Fibroblast of skin of left quadriceps (primary cell): ENCODE measurements around the gene AJAP1.

ENCODE experiments used
- DNase-seq, 2 experiments: peaks; one replicate each; pipeline ENCODE4 v3.0.0-alpha.2; 2013; ENCODE audit warnings: low read depth in 2 of 2

AJAP1 gene

DNA sequence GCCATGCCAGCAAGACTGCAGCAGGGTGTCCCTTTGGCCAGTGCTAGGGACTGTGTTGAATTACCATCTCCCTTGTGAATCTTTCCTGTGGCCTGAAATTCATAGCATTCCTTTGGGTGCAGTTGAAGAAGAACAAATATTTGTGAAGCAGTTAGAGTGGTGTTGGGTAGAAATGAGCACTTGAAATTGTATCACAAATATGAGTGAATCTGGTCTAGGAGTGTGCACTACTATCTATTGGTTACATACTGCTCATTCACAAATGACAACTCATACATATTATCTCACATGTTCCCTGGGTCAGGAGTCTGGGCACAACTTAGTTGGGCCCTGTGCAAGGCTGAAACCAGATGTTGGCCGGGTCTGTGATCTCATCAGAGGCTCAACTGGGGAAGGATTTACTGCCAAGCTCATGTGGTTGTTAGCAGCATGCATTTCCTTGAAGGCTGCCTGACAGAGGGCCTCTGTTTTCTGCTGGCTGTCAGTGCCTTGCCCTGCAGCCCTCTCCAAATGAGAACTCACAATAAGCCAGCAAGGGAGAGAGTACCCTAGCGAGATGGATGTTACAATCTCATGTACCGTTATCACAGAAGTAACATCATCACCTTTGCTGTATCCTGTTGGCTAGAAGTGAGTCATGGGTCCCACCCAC, 23.8 kb downstream of the AJAP1 start:
- no peak for DNase-seq

DNA sequence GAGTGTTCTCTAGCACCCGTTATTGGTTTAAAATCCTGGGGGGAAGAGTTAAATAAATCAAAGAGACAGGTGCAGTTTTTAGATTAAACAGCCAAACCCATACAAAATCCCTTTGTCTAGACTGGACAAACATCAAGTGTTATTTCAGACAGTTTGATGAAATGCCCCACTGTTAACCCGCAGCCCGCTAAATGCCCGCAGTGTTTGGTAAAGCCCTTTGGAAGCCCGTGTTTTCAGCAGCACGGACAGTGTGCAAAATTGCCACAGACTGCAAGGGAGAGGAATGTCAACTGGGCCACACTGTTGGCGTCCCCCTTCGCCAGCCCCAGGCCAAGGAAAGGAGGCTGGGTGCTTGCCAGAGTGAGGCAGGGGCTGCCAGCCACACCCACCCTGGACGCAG, 26.6 kb downstream of the AJAP1 start:
- no peak for DNase-seq

DNA sequence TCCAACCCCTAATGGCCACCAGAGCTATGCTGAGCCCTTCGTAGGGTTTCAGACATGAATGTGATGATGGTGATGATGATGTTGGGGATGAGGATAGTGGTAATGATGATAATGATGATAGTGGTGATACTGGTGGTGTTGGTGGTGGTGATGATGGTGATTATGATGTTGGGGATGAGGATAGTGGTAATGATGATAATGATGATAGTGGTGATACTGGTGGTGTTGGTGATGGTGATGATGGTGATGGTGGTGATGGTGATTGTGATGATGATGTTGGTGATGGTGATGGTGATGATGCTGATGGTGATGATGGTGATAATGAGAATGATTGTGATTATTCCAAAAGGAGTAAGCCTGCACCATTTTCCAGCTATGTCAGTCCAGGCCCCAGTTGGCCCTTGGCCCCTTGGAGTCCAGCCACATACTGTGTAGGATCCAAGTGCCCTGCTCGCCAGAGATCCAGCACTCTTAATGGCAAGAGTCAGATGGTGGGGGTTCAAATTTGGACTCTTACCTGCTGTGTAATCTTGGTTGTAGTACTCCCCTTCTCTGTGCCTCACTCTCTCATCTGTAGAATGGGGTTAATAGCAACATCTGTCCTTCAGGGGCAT, 28.3 kb downstream of the AJAP1 start:
- no peak for DNase-seq

GRCh38 chr1:4684136-4684535, 29.7 kb downstream of the AJAP1 start:
- no peak for DNase-seq

- DNase-seq, result no peak
Observed at GRCh38 chr1:4684864-4685522, 30.6 kb downstream of the AJAP1 start.

- DNase-seq, result no peak
Observed at GRCh38 chr1:4685523-4685865, 31.1 kb downstream of the AJAP1 start.

- no peak for DNase-seq
Observed at GRCh38 chr1:4687943-4688342, 33.5 kb downstream of the AJAP1 start.

- DNase-seq, result no peak
Observed at GRCh38 chr1:4689271-4689935, 35.0 kb downstream of the AJAP1 start.

- DNase-seq, result no peak
Observed at GRCh38 chr1:4689941-4690635, 35.7 kb downstream of the AJAP1 start.

- peak in 1 of 2 experiments; percentile 10 for DNase-seq
Observed at GRCh38 chr1:4690951-4691675, 36.7 kb downstream of the AJAP1 start.

- DNase-seq, result no peak
Observed at GRCh38 chr1:4691766-4692405, 37.5 kb downstream of the AJAP1 start.

DNA sequence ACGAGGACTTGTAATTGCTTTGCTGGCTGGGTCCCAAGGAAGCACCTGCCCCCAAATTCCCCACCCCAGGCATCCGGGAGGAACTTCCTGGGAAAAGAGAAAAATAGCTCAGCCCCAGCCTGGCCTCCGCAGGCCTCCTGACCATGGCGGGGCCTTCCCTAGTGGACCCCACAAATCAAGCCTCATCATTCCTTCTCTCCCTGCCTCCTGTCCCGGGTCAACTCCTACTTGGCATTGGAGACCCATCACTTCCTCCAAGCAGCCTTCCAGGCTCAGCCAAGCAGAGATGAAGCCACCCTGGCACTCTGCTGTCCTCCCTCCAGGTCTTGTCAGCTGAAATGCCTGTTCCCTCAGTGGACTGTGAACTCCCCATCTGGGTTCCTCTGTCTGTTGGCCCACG, 38.0 kb downstream of the AJAP1 start:
- no peak for DNase-seq

DNA sequence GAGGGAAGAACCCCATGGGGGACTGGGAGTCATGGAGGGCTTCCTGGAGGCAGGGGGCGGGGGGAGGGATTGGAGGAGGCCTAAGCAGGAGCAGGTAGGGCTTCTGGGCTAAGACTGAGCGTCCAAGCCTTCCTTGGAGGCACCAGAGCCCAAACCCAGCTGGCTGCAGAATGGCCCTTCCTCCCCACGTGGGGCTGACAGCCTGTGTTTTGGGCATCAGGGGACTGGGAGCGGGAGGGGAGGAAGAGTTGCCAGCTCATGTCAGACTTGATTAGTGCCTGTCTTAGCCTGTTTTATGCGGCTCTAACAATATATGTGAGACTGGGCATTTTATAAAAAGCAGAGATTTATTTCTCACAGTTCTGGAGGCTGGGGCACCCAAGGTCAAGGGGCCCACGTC, 38.9 kb downstream of the AJAP1 start:
- DNase-seq, result no peak

- no peak for DNase-seq
Observed at GRCh38 chr1:4693891-4694290, 39.5 kb downstream of the AJAP1 start.

DNA sequence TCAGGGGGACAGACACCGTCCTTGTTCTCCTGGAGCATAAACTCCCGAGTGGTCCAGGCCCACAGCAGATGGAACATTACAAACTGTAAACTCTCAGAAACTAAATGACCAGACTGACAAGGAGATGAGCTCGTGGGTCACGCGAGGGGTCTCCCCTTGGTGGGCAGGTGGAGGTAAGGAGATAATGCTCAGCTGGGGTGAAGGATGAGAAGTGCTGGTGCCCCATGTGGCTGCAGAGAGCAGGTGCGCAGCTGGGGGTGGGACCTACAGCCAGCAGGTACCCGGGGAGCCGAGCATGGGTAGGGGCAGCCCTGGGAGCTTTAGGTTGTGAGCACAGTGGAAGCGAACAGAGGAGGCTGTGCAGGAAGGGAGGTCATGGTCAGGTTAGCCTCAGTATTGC, 40.1 kb downstream of the AJAP1 start:
- DNase-seq, result no peak

- no peak for DNase-seq
Observed at GRCh38 chr1:4695241-4695640, 40.8 kb downstream of the AJAP1 start.

GRCh38 chr1:4696161-4696745, 41.8 kb downstream of the AJAP1 start:
- DNase-seq, result no peak

DNA sequence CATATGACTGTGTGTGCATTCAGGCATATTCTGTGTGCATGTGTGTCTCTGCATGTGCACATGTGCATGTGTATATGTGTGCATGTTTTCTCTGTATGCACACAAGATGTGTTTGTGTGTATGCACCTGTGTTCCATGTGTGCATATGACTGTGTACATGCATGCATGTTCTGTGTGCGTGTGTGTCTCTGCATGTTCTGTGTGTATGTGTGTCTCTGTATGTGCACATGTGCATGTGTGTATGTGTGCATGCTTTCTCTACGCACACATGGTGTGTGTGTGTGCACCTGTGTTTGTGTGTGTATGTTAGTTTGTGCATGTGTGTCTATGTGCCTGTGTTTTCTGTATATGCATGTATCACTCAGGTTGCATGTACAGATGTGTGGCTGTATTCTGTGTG, 42.3 kb downstream of the AJAP1 start:
- no peak for DNase-seq

DNA sequence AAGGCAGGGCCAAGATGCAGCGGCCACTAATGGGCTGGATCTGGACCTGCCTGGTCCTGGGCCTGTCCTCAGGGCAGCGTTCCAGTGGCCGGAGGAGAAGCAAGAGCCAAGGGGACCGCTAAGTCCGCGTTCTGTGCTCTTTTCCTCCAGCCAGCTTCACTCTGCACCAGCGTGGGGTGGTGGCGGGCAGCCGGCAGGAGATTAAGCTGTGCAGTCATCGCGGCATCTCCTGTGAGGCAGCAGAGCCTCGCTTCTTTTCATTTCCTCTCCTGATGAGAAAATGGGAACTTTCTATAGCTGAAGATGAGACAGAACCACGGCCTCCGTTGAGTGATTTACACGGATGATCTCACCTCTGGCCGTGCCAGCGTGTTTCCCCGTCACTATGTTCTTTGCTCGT, 43.4 kb downstream of the AJAP1 start:
- no peak for DNase-seq

DNA sequence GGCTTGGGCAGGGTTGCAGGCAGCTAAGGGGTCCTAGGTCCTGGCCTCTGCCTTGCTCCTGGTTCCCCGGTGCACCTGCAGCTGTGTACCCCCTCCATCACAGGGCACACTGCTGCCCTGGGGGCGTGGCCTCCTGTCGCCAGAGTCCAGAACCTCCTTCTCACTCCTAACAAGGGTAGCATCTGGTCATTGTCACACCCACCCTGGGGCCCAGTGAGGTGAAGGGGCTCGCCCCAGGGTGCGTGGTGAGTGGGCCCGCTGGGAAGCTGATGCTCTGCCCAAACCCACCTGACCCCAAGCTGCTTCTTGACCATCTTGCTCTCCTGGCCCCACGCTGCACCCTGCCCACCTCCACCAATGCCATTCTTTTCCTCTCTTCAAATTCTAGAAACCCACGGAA, 44.5 kb downstream of the AJAP1 start:
- no peak for DNase-seq
